Measurements from ENCODE around the gene BUB1B. TPM values are rescaled to one million over a fixed set of nuclear protein-coding genes. Genes with fewer than 3 reads are reported as not detected.

Gene BUB1B
- total and polyA plus RNA-seq, 4 donors, result 0.08 to 31.1 (median 0.84) TPM

GRCh38 chr15:40270246-40270995 is 109.6 kb downstream of the BUB1B start:
- 83% methylated on average over 11 of the region's 11 CpGs for WGBS
- no peaks in the 10 kb centered on the region for H3K9me3 ChIP-seq (ENCODE audit: control insufficient read depth in 4 of 4, low read length in 3 of 4)
- no peak for DNase-seq (ENCODE audit: low spot score)
- H3K9ac ChIP-seq (ENCODE audit: low read depth in 1 of 2, low read length in 2 of 2), result no peak overlapping the region
- no peaks in the 10 kb centered on the region for H3K27me3 ChIP-seq (ENCODE audit: control insufficient read depth in 4 of 4, insufficient read depth in 4 of 4, low read length in 3 of 4)
- peaks cover 7 to 15% (median 10%) of the 10 kb centered on the region in 4 donors for H3K4me1 ChIP-seq (ENCODE audit: control insufficient read depth in 4 of 4, insufficient read depth in 4 of 4, low read length in 3 of 4)
- no peaks in the 10 kb centered on the region for H3K36me3 ChIP-seq (ENCODE audit: control insufficient read depth in 4 of 4, insufficient read depth in 3 of 4, low read depth in 1 of 4, low read length in 3 of 4)
- H3K4me3 ChIP-seq (ENCODE audit: low read depth in 1 of 3, low read length in 3 of 3), result no peak overlapping the region
- TF ChIP-seq YY1 (IDR thresholded peaks at IDR 0.05) (no peak), RXRA (IDR thresholded peaks at IDR 0.05) (no peak), ATF3 (IDR thresholded peaks at IDR 0.05) (no peak), MAX (IDR thresholded peaks at IDR 0.05) (no peak), RAD21 (IDR thresholded peaks at IDR 0.05) (no peak), HNF4G (IDR thresholded peaks at IDR 0.05) (no peak), GABPA (IDR thresholded peaks at IDR 0.05 in 1 of 2, conservative IDR thresholded peaks at IDR 0.05 in 1 of 2) (no peak), SP1 (IDR thresholded peaks at IDR 0.05) (no peak), FOXA2 (IDR thresholded peaks at IDR 0.05) (no peak), TAF1 (conservative IDR thresholded peaks at IDR 0.05) (no peak), EGR1 (IDR thresholded peaks at IDR 0.05; ENCODE audit: low read depth in 2 of 2) (no peak), JUND (IDR thresholded peaks at IDR 0.05) (no peak), NR2F2 (IDR thresholded peaks at IDR 0.05) (no peak), FOXA1 (IDR thresholded peaks at IDR 0.05) (no peak), ZBTB33 (IDR thresholded peaks at IDR 0.05) (no peak)
- no peak overlapping the region for H3K27ac ChIP-seq (ENCODE audit: low read depth in 1 of 2, low read length in 2 of 2)

Other genes starting within 250 kb of the BUB1B start
- gene GPR176, start 240.8 kb upstream of the BUB1B start, total RNA-seq, result 1 to 10 TPM; 1.3 to 1.7 TPM
- 1 to 10 TPM in 1 of 2 donors, under 1 TPM in 1; 0.44 to 1.5 TPM for gene GPR176, start 240.8 kb upstream of the BUB1B start, polyA plus RNA-seq
- gene EIF2AK4, start 227.0 kb upstream of the BUB1B start, total RNA-seq, result 10 to 100 TPM; 24.9 to 25.7 TPM
- 10 to 100 TPM; 15.5 to 33.3 TPM for gene EIF2AK4, start 227.0 kb upstream of the BUB1B start, polyA plus RNA-seq
- gene SRP14, start 121.9 kb upstream of the BUB1B start, total RNA-seq, result 10 to 100 TPM; 67.2 to 84.9 TPM
- gene SRP14, start 121.9 kb upstream of the BUB1B start, polyA plus RNA-seq, result 100 to 1,000 TPM; 146 to 357 TPM
- gene BMF, start 52.2 kb upstream of the BUB1B start, total RNA-seq, result 10 to 100 TPM in 1 of 2 donors, 1 to 10 TPM in 1; 6.6 to 10.2 TPM
- gene BMF, start 52.2 kb upstream of the BUB1B start, polyA plus RNA-seq, result 1 to 10 TPM in 1 of 2 donors, under 1 TPM in 1; 0.63 to 1.4 TPM
- gene PAK6, start 78.0 kb downstream of the BUB1B start, total RNA-seq, result under 1 TPM; 0.05 to 0.08 TPM
- gene PAK6, start 78.0 kb downstream of the BUB1B start, polyA plus RNA-seq, result under 1 TPM; 0.13 to 0.17 TPM
- gene ANKRD63, start 122.0 kb downstream of the BUB1B start, total RNA-seq, result not detected
- not detected for gene ANKRD63, start 122.0 kb downstream of the BUB1B start, polyA plus RNA-seq
- 10 to 100 TPM; 10.6 to 13.3 TPM for gene PLCB2, start 146.9 kb downstream of the BUB1B start, total RNA-seq
- gene PLCB2, start 146.9 kb downstream of the BUB1B start, polyA plus RNA-seq, result 1 to 10 TPM; 2.1 to 4.7 TPM
- gene INAFM2, start 162.6 kb downstream of the BUB1B start, total RNA-seq, result 1 to 10 TPM; 4.8 to 5.7 TPM
- 1 to 10 TPM; 3.3 to 4.0 TPM for gene INAFM2, start 162.6 kb downstream of the BUB1B start, polyA plus RNA-seq
- gene CCDC9B, start 179.9 kb downstream of the BUB1B start, total RNA-seq, result 1 to 10 TPM in 1 of 2 donors, under 1 TPM in 1; 0.61 to 4.4 TPM
- under 1 TPM; 0.43 to 0.85 TPM for gene CCDC9B, start 179.9 kb downstream of the BUB1B start, polyA plus RNA-seq
- under 1 TPM in 1 of 2 donors, not detected in 1; 0.33 TPM for gene PHGR1, start 190.0 kb downstream of the BUB1B start, total RNA-seq
- not detected for gene PHGR1, start 190.0 kb downstream of the BUB1B start, polyA plus RNA-seq
- under 1 TPM; under 0.01 TPM for gene DISP2, start 197.2 kb downstream of the BUB1B start, total RNA-seq
- under 1 TPM in 1 of 2 donors, not detected in 1; 0.23 TPM for gene DISP2, start 197.2 kb downstream of the BUB1B start, polyA plus RNA-seq
- gene KNSTRN, start 221.7 kb downstream of the BUB1B start, total RNA-seq, result 10 to 100 TPM in 1 of 2 donors, 1 to 10 TPM in 1; 9.0 to 28.1 TPM
- 1 to 10 TPM; 3.4 to 8.8 TPM for gene KNSTRN, start 221.7 kb downstream of the BUB1B start, polyA plus RNA-seq
- gene IVD, start 244.7 kb downstream of the BUB1B start, total RNA-seq, result 10 to 100 TPM; 40.3 to 95.7 TPM
- gene IVD, start 244.7 kb downstream of the BUB1B start, polyA plus RNA-seq, result 100 to 1,000 TPM in 1 of 2 donors, 10 to 100 TPM in 1; 93.0 to 156 TPM